ENCODE data around the gene IL1RAPL2.
"Not testable (repeated sequence)": the region's sequence is repeated elsewhere in the genome, so short reads cannot be mapped to it uniquely, and the experiment has no call there.

Gene IL1RAPL2

DNA sequence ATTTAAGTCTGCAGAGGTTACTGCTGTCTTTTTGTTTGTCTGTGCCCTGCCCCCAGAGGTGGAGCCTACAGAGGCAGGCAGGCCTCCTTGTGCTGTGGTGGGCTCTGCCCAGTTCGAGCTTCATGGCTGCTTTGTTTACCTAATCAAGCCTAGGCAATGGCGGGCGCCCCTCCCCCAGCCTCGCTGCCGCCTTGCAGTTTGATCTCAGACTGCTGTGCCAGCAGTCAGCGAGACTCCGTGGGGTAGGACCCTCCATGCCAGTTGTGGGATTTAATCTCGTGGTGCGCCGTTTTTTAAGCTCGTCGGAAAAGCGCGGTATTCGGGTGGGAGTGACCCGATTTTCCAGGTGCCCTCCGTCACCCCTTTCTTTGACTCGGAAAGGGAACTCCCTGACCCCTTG lies 111.5 kb downstream of the IL1RAPL2 start:
- not testable (repeated sequence) for DNase-seq

DNA sequence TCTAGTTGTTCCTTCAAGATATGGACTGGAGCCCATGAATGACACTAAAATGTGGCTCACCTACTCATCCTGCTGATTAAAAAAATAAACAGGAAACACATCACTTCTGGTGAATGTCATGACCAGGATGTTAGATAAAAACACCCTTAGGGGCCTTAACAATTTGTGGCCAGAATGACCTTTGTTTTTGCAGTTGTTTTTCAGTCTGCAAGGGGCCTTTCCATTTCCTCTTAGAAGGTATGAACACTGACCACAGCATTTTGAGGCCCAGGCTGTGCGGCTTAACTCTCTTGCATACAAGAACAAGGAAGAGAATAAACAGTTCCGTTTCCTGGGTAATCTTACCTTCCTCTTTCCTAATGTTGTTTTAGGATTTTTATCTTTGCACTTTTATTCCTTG lies 113.2 kb downstream of the IL1RAPL2 start:
- DNase-seq: no peak

GRCh38 chrX:104681214-104681613 lies 115.2 kb downstream of the IL1RAPL2 start:
- no peak for DNase-seq

- no peak for DNase-seq
Measured at GRCh38 chrX:104684077-104684476, 118.1 kb downstream of the IL1RAPL2 start.

GRCh38 chrX:104695593-104695992 lies 129.6 kb downstream of the IL1RAPL2 start:
- no peak for DNase-seq

- no peak for DNase-seq
Measured at GRCh38 chrX:104696667-104697066, 130.7 kb downstream of the IL1RAPL2 start.

DNA sequence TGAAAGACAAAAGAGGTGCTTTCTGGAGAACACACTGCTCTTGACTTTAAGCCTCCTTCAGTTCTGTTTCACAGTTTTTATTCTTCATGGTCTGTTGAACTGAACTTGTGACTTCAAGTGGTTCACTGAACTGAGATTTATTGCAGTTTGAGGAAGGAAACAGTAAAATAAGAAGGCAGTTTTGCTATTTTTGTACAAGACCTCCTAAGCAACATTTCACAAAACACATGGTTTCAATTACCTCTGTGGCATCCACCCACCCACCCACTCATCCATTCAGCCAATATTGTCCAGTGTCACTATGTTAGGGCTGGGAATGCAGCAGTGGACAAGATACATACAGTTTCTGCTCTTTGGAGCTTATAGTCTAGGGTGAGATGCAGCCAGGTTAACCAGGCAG lies 131.3 kb downstream of the IL1RAPL2 start:
- DNase-seq: no peak

- DNase-seq: no peak
Measured at GRCh38 chrX:104707042-104707441, 141.0 kb downstream of the IL1RAPL2 start.

GRCh38 chrX:104707572-104707971 lies 141.6 kb downstream of the IL1RAPL2 start:
- no peak for DNase-seq

DNA sequence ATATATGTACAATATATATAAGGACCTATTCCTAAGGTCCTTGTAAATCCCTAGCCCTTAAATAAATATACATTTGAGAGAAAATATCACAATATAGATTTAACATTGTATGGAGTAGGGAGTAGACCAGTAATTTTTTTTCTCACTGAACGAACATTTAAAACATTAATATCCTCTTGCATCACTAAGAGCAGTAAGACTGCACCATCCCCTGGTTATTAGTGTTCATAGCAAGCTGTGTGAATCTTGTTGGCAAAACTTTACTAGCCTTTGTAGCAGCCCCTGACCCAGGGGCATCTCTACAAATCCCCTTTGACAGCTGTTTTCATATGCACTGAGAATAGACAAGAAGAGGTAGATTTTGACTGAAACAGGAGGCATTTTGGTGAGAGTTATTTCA lies 146.5 kb downstream of the IL1RAPL2 start:
- DNase-seq: no peak

DNA sequence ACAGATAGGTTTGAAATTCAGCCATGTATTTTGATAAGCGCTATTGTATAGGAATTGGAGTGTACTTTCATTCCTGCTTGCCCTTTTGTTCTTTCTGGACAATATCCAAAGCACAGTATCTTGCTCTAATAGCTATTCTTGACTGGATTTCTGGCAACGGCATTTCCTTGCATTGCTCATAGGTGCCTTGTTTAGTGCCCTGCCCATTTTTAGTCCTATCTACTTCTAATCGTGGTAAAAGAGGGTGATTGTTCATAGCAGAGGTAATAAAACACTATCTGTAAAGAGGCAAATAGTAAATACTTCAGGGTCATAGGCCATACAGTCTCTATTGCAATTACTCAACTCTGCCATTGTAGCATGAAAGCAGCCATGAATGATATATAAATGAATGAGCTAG lies 155.9 kb downstream of the IL1RAPL2 start:
- no peak for DNase-seq

GRCh38 chrX:104728456-104728855 lies 162.5 kb downstream of the IL1RAPL2 start:
- no peak for DNase-seq

DNA sequence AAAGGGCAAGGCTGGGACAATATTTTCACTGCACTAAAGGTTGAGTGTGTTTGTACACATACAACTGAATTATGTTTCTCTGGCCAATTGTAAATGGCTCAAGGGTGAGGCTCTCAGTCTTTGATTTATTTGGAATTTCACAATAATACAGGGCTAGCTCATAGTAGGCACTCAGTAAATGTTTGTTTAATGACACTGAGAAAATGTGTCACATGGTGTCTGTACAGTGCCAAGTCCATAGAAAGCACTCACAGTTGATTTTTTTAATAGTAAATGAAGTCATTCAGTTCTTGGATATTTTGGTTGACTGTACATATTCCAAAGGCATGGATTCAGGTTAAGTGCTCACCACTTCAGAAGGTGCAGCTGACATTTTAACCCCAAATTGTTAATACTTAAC lies 176.4 kb downstream of the IL1RAPL2 start:
- no peak for DNase-seq

DNA sequence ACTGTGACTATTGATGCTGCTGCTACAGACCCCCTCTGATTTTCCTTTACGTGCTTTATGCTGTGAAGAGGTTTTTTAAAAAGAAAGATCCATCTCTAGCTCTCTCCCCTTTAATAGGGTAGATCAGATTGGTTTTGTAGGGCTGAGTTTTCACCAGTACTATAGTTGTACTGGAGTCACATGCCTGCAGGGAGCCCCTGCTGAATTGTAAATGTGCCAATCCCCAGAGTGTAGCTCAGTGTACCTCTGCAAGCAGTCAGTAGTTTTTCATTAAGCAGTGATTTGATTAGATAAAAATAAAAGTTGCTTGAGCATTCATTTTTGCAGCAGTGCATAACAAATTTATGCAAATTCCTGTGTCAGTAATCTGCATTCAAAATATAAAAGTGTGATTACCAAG lies 179.2 kb downstream of the IL1RAPL2 start:
- no peak for DNase-seq

GRCh38 chrX:104749951-104750610 lies 184.1 kb downstream of the IL1RAPL2 start:
- no peak for DNase-seq

- DNase-seq: no peak
Measured at GRCh38 chrX:104762641-104763040, 196.6 kb downstream of the IL1RAPL2 start.

- no peak for DNase-seq
Measured at GRCh38 chrX:104789784-104790183, 223.8 kb downstream of the IL1RAPL2 start.

- DNase-seq: no peak
Measured at GRCh38 chrX:104795804-104796203, 229.8 kb downstream of the IL1RAPL2 start.

GRCh38 chrX:104803219-104803618 lies 237.2 kb downstream of the IL1RAPL2 start:
- DNase-seq: no peak

GRCh38 chrX:104806346-104806745 lies 240.3 kb downstream of the IL1RAPL2 start:
- DNase-seq: no peak

GRCh38 chrX:104833401-104833800 lies 267.4 kb downstream of the IL1RAPL2 start:
- no peak for DNase-seq

DNA sequence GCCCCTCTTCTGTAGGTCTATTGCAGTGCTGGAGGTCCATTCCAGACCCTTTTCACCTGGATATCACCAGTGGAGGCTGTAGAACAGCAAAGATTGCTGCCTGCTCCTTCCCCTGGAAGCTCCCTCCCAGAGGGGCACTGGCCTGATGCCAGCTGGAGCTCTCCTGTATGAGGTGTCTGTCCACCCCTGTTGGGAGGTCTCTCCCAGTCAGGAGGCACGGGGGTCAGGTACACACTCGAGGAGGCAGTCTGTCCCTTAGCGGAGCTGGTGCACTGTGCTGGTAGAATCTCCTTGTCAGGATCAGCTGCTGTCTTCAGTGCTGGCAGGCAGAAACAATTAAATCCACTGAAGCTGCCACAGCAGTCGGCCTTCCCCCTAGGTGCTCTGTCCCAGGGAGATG lies 276.6 kb downstream of the IL1RAPL2 start:
- no peak for DNase-seq

GRCh38 chrX:104852241-104852640 lies 286.2 kb downstream of the IL1RAPL2 start:
- no peak for DNase-seq

DNA sequence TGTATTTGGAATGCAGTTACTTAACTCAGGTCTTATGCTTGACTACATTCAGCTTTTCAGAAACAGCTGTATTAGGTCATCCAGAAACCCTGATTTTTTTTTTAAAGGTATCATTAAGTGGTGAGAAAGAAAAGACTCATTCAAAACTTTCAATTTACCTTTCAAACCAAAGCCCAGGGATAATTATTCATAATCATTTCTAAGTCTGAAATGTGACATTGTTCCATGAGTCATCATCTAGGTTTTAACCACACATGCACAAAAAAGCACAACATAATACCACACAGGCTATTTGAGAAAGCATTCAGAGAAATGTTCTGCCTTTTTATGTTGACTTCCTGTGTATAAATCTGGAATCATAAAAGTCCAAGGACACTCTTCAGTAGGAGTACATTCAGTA lies 288.2 kb downstream of the IL1RAPL2 start:
- peak; percentile 48 for DNase-seq

GRCh38 chrX:104854790-104855340 lies 288.9 kb downstream of the IL1RAPL2 start:
- DNase-seq: no peak
